ENCODE data around the gene ABCG8.

The ABCG8 gene

DNA sequence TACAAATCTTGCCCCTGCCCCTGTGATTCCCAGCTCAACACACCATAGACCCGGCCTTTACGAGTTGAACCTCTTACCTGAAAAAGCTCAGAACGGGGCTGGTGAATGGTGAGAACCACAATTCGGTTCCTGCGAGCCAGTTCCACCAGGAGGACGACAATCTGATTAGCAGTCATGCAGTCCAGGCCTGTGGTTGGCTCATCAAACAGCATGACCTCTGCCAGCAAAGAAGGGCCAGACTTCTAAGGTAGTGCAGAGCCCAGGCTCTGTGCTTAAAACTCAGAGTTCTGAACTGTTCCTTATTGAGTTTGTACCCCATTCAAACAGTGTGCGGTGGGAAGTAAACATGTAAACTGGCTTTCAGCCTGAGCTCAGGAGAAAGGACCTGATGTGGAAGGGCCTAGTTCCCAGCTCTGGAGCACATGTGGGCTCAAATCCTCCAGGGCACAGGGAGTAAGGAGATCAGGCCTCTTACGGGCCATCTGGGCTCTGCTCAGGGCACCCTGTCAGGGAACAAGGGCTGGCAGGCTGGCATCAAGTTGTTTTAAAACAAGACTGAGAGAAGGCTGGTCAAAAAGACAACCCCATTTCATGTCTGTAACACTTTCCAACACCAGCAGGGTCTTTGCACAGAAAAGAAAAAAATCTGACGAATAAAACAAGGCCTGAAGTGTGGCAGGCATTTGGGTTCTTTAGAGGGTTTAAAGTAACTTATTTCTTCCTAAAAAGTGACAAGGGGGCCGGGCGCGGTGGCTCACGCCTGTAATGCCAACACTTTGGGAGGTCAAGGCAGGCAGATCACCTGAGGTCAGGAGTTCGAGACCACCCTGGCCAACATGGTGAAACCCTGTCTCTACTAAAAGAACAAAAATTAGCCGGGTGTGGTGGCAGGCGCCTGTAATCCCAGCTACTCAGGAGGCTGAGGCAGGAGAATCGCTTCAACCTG lies 12.2 kb upstream of the ABCG8 start:
- no peak for DNase-seq (ENCODE audit: low spot score)

DNA sequence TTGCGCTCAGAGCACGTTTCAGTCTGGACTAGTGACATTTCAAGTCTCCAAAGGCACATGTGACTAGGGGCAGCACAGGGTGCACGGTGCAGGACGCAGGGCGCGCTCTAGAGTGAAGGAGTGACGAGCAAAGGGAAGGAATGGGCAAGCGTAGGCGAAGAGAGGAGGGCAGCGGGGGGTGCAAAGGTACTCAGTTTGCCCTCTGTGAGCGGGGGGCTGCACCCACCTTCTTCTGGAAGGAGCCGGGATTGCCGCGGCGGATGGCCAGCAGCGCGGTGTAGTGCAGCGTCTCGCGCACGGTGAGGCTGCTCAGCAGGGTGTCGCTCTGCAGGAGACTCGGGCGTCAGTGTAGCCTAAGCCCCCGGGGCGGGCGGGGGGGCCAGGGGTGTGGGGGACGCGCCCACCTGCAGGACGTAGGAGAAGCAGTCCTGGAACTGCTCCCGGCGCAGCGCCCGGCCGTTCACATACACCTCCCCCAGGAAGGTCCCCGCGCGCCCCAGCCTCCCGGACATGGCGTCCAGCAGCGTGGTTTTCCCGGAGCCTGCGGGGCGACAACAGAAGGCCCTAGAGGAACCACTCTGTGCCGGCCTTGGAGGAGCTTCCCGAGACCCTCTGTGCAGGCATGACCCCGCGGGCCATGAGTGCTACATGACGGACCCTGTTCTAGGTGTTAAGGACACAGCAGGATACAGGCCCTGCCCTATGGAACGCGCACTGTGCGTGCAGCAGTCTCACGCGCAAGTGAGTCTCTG lies 7.1 kb upstream of the ABCG8 start:
- peak; percentile 13 for DNase-seq (ENCODE audit: low spot score)

GRCh38 chr2:43832457-43832856 lies 6.3 kb upstream of the ABCG8 start:
- DNase-seq (ENCODE audit: low spot score), result peak; percentile 39

DNA sequence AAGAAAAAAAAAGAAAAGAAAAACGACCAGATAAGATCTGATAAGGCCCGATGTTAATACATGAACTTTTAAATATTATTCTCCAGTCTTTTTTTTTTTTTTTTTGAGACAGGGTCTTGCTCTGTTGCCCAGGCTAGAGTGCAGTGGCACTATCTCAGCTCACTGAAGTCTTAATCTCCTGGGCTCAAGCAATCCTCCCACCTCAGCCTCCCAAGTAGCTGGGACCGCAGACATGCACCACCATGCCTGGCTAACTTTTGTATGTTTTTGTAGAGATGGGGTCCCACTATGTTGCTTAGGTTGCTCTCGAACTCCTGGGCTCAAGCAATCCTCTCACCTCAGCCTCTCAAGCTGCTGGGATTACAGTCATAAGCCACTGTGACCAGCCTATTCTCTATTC lies 1.7 kb upstream of the ABCG8 start:
- no peak for DNase-seq (ENCODE audit: low spot score)

DNA sequence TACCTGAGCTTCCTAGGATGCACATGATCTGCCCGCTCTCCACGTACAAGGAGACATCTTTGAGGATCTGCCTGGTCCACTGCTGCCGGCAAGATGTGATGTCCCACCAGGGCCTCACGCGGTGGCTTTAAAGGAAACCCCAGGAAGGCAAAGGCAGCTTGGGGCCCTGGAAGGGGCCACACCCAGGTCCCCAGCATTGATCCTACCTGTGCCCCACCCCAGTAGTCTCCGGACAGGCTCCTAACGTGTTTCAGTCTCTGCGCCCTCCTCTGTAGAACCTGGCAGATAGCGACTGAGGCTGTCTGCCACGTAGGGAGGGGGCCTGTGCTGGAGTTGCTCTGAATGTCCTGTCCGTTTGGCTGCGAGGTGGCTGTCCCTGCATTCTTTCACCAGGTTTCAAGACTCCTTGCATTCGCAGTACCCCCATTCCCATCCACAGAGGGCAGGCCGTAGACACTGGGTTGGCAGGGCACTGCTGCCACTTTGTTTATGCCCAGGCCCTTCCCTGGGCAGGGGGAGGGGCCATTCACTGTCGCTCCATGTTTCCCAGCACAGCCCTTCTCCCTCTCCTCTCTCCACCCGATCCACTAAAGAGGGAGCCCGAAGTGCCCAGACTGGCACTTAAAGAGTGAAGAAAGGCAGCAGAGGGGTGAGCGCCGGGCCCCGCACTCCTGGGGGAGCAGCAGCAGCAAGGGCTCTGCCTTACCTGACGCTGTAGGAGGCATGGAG lies 776 bp upstream of the ABCG8 start:
- DNase-seq (ENCODE audit: low spot score), result no peak

GRCh38 chr2:43839776-43840564 lies 1.2 kb downstream of the ABCG8 start:
- DNase-seq (ENCODE audit: low spot score), result no peak

GRCh38 chr2:43840965-43841364 lies 2.2 kb downstream of the ABCG8 start:
- DNase-seq (ENCODE audit: low spot score), result no peak

GRCh38 chr2:43841949-43842865 lies 3.4 kb downstream of the ABCG8 start:
- no peak for DNase-seq (ENCODE audit: low spot score)

DNA sequence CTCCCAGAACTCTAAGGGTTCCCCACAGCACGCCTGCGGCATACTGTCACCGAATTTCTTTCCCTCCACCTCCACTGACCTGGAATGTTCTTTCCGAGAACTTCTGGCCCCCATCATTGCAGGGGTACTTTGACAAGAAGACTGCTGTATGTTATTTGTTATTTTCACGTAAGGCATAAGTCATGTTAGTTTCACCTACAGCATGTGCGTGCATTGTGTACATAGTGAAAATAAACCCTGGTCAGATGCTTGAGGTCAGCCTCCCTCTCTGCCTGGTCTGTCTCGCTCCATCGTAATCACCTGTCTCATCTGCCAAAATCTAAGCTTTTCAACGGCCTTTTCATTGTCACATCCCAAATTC lies 4.1 kb downstream of the ABCG8 start:
- no peak for DNase-seq (ENCODE audit: low spot score)

DNA sequence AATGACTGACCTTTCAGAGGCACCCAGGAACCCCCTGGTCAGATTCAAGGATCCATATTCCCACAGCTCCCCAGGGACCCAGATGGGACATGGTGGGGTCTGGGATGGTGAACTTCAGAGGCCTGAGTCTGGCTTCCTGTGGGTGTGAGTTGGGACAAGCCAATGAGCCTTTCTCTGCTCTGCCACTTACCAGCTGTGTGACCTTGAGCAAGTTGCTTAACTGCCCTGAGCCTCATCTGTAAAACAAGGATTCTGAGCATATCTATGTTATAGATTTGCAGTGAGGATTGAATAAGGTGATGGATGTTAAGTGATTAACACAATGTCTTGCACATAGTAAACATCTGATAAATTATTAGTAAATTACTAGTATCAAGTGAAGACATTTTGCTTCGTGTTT lies 6.4 kb downstream of the ABCG8 start:
- no peak for DNase-seq (ENCODE audit: low spot score)

DNA sequence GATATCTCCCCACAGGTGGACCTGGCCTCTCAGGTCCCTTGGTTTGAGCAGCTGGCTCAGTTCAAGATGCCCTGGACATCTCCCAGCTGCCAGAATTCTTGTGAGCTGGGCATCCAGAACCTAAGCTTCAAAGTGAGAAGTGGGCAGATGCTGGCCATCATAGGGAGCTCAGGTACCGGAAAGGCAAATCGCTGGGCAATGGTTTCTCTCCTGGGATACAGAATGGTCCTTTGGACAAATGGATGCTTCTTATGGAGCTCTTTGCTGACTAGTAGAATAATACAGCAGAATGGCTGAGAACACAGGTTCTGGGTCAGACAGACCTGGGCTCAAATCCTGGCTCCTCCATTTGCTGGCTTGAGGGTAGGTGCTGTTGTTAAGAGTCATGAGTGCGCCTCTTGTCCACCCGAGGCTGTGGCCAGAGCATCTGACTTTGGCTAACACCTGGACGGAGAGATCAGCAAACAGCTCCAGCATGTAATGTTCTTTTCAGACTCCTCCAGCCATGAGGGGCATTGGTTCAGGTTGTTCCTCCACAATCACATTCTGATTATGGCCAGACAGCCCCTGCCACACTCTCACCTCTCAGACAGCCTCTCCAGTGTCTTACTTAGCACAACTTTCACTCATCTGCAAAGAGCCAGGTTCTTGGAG lies 7.5 kb downstream of the ABCG8 start:
- no peak for DNase-seq (ENCODE audit: low spot score)

DNA sequence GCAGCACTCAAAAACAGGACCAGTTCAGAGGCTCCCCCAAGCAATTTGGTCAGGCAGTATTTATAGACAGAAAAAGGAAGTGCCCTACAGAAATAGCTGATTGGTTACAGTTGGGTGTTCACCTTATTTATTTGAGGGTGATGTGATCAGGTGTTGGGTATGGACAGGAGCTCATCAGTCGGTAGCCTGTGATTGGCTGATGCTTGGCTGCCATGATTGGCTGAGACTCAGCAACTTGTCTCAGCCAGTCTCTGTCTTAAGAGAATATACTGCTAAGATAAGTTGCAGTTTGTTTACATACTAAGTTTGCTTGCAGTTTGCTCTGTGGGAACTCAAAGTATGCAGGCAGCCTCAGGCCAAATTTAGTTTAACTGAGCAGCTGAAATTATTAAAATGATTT lies 9.4 kb downstream of the ABCG8 start:
- peak; percentile 4 for DNase-seq (ENCODE audit: low spot score)

DNA sequence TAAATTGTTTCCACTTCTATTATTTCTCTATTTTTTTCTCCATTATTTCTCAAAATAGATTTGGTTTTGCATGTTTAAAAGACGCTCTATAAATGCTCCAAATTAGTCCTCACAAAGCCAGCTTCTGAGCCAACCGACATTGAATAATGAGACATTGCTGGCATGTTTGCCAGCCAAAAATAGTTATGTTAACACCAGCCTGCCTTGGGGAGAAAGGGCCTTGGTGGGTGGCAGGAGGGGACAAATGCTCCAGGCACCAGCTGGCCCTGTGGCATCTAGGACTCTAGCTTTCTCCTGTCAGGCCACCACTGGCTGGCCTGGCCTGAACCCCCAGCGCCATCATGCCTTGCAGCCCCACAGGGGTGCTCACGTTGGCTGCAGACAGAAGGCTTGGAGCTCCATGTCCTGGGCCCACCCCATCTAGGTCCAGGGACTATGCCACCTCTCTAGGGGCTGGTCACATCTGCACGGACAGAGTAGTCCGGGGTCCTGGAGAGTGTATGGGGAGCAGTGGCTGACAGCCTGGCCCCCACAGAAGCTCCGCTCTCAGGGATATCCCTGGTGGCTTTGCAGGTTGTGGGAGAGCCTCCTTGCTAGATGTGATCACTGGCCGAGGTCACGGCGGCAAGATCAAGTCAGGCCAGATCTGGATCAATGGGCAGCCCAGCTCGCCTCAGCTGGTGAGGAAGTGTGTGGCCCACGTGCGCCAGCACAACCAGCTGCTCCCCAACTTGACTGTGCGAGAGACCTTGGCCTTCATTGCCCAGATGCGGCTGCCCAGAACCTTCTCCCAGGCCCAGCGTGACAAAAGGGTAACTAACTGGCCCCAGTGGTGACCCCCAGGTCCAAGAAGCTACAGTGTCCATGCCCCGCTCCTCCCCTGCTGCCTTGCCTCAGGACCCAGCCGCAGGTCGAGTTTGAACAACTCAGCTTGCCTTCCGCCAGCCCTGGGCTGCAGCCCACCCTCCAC lies 12.5 kb downstream of the ABCG8 start:
- DNase-seq (ENCODE audit: low spot score), result no peak

GRCh38 chr2:43852196-43852730 lies 13.5 kb downstream of the ABCG8 start:
- no peak for DNase-seq (ENCODE audit: low spot score)

DNA sequence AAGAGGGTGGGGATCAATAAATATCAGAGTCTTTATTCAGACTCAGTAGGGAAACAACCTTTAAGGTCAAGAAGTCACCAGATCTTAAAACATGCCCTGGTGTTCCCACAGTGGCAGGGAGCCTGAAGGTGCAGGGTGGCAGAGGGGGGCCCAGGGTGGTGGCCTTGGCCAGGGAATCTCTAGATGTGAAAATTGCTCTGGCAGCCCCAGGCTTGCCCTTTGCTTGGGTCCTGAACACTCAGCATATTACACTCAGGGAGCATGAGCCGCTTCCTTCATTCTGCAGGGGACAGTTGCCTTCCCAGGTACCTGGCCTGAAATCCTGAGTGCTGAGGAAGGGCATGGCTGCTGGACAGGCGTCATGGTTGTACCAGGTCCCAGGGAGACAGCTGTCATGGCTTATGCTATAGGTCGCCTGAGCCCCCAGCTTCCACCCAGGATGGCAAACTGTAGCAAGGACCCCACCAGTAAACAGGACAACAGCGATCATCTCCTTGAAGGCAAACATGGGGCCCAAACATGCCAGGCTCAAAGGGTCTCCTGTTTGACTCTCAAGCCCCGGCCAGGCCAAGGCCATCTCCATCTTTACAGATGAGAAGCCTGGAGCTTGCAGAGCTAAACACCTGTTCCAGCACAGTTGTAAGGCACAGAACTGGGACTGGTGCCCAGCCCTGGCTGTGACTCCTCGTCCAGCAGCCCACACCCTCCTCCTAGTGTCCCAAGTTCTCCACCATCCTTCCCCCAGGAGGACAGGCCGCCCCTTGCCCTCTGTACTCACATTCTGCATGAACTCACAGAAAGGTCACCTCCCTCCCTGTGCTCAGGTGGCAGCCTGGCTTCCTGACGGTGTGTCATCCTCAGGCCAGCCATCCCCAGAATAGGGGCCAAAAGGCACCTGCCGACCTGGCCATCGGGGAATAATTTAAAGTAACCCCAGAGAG lies 14.6 kb downstream of the ABCG8 start:
- no peak for DNase-seq (ENCODE audit: low spot score)

DNA sequence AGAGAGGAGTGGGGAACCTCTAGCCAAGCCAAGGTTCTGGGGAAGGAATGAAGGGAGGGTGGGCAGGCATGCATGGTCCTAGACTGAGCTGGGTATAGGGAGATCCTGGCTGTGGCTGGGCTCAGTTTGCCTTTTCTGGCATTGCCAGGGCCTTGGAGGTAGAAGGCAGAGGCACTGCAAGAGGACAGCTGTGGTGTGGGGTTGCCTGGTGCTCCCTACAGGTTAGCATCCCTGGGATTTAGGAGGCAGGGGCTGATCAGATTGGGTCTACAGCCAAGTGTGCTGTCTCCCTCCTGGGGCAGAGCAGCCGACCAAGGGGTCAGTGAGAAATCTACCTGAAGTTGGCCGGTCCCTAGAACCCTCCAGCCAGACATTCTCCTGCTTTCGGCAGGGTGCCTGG lies 15.9 kb downstream of the ABCG8 start:
- no peak for DNase-seq (ENCODE audit: low spot score)

- no peak for DNase-seq (ENCODE audit: low spot score)
Observed at GRCh38 chr2:43855292-43855691, 16.5 kb downstream of the ABCG8 start.

GRCh38 chr2:43872151-43872550 lies 33.4 kb downstream of the ABCG8 start:
- no peak for DNase-seq (ENCODE audit: low spot score)
